ENCODE results near the gene POU4F1. TPM values are rescaled to one million over a fixed set of nuclear protein-coding genes. Genes with fewer than 3 reads are reported as not detected.
A peak's percentile ranks its signal among the peaks of the same experiment; 100 is the strongest.

POU4F1 gene
- total and polyA plus RNA-seq, 2 donors (not counting 3 experiments of a cell fraction or from before 2014, with no cell fraction given): 0.30 to 1.1 TPM

GRCh38 chr13:78631077-78631476 is 27.7 kb upstream of the POU4F1 start:
- H3K27me3 ChIP-seq (ENCODE audit: control insufficient read depth in 2 of 2, insufficient read depth in 2 of 2, low read length in 2 of 2): no peaks in the 10 kb centered on the region
- H3K9ac ChIP-seq (replicated peaks; ENCODE audit: extremely low read depth, insufficient read depth, low read length): no peak overlapping the region
- POLR2A ChIA-PET: no interaction called here
- dilution Hi-C loops (cut with MboI; ENCODE audit: extremely low pct_ligation_motif_present, low sequenced_read_pairs): no loop called here
- H3K27ac ChIP-seq (ENCODE audit: insufficient read depth, low read depth, low read length): no peak overlapping the region
- TF ChIP-seq, protein P1, sequence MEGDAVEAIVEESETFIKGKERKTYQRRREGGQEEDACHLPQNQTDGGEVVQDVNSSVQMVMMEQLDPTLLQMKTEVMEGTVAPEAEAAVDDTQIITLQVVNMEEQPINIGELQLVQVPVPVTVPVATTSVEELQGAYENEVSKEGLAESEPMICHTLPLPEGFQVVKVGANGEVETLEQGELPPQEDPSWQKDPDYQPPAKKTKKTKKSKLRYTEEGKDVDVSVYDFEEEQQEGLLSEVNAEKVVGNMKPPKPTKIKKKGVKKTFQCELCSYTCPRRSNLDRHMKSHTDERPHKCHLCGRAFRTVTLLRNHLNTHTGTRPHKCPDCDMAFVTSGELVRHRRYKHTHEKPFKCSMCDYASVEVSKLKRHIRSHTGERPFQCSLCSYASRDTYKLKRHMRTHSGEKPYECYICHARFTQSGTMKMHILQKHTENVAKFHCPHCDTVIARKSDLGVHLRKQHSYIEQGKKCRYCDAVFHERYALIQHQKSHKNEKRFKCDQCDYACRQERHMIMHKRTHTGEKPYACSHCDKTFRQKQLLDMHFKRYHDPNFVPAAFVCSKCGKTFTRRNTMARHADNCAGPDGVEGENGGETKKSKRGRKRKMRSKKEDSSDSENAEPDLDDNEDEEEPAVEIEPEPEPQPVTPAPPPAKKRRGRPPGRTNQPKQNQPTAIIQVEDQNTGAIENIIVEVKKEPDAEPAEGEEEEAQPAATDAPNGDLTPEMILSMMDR (IDR thresholded peaks at IDR 0.05; ENCODE audit: extremely low read depth in 1 of 2, insufficient read depth in 1 of 2, low read depth in 1 of 2, low read length in 2 of 2): no peak
- TF ChIP-seq MAX (IDR thresholded peaks at IDR 0.05; ENCODE audit: insufficient read depth, insufficient read length) (no peak), POLR2A (IDR thresholded peaks at IDR 0.05; ENCODE audit: low read depth, low read length) (no peak), EZH2 (IDR thresholded peaks at IDR 0.05; ENCODE audit: borderline replicate concordance, low read depth, low read length, severe bottlenecking) (no peak)
- FAIRE-seq (no peak), DNase-seq (ENCODE audit: low read depth, low spot score) (no peak)
- no peak overlapping the region for H2AFZ ChIP-seq (ENCODE audit: low read depth, low read length)
- H3K79me2 ChIP-seq (ENCODE audit: control insufficient read depth, insufficient read depth, low read length): no peaks in the 10 kb centered on the region
- intact Hi-C loops (cut with micrococcal nuclease): no loop called here
- H3K9me3 ChIP-seq (replicated peaks; ENCODE audit: control insufficient read depth, insufficient read depth, low read length): no peaks in the 10 kb centered on the region
- CTCF ChIA-PET: no interaction called here
- no peak overlapping the region for H3K4me2 ChIP-seq (ENCODE audit: insufficient read depth, low read length)
- no peaks in the 10 kb centered on the region for H3K9me1 ChIP-seq (replicated peaks; ENCODE audit: control insufficient read depth, extremely low read depth, insufficient read depth, low read length)
- no peaks in the 10 kb centered on the region for H3K4me1 ChIP-seq (ENCODE audit: control insufficient read depth, extremely low read depth, insufficient read depth, low read length)
- H3K4me3 ChIP-seq (replicated peaks in 1 of 3; ENCODE audit: insufficient read depth in 1 of 3, low read depth in 1 of 3, low read length in 3 of 3): no peak overlapping the region
- no TSS peak for BruUV-seq (replicated peaks)
- no peaks in the 10 kb centered on the region for H4K20me1 ChIP-seq (replicated peaks; ENCODE audit: control insufficient read depth, extremely low read depth, insufficient read depth, low read length)
- H3K36me3 ChIP-seq (ENCODE audit: control insufficient read depth in 2 of 2, extremely low read depth in 1 of 2, insufficient read depth in 2 of 2, low read length in 2 of 2): peaks cover 0 to 9% of the 10 kb centered on the region in 2 experiments

- no peaks in the 10 kb centered on the region for H4K20me1 ChIP-seq (replicated peaks; ENCODE audit: control insufficient read depth, extremely low read depth, insufficient read depth, low read length)
- no peak overlapping the region for H3K9ac ChIP-seq (replicated peaks; ENCODE audit: extremely low read depth, insufficient read depth, low read length)
- no peak for DNase-seq (ENCODE audit: low read depth, low spot score)
- H3K4me2 ChIP-seq (ENCODE audit: insufficient read depth, low read length): no peak overlapping the region
- peaks cover 2% of the 10 kb centered on the region for H3K79me2 ChIP-seq (ENCODE audit: control insufficient read depth, insufficient read depth, low read length)
- no peaks in the 10 kb centered on the region for H3K9me3 ChIP-seq (replicated peaks; ENCODE audit: control insufficient read depth, insufficient read depth, low read length)
- no peak overlapping the region for H3K27ac ChIP-seq (ENCODE audit: insufficient read depth, low read depth, low read length)
- ChIA-PET POLR2A (no interaction called here), CTCF (no interaction called here)
- no peak overlapping the region for H3K4me3 ChIP-seq (replicated peaks in 1 of 3; ENCODE audit: insufficient read depth in 1 of 3, low read depth in 1 of 3, low read length in 3 of 3)
- no peaks in the 10 kb centered on the region for H3K27me3 ChIP-seq (ENCODE audit: control insufficient read depth in 2 of 2, insufficient read depth in 2 of 2, low read length in 2 of 2)
- no peak for TF ChIP-seq FOS (IDR thresholded peaks at IDR 0.05; ENCODE audit: borderline replicate concordance, insufficient read depth, low read length)
- no peak for TF ChIP-seq EZH2 (IDR thresholded peaks at IDR 0.05; ENCODE audit: borderline replicate concordance, low read depth, low read length, severe bottlenecking)
- TF ChIP-seq POLR2AphosphoS5 (IDR thresholded peaks at IDR 0.05; ENCODE audit: insufficient read depth, low read depth, low read length): no peak
- TF ChIP-seq POLR2A (IDR thresholded peaks at IDR 0.05; ENCODE audit: low read depth, low read length): no peak
- no peak for TF ChIP-seq MAX (IDR thresholded peaks at IDR 0.05; ENCODE audit: insufficient read depth, insufficient read length)
- no peak for TF ChIP-seq GATA2 (IDR thresholded peaks at IDR 0.05; ENCODE audit: insufficient read depth, insufficient read length, low read depth, low read length)
- TF ChIP-seq MYC (IDR thresholded peaks at IDR 0.05; ENCODE audit: low read depth, low read length): no peak
- no peak for TF ChIP-seq JUN (IDR thresholded peaks at IDR 0.05; ENCODE audit: borderline replicate concordance, insufficient read depth, insufficient read length, low read depth)
- TF ChIP-seq, protein P1 (IDR thresholded peaks at IDR 0.05; ENCODE audit: extremely low read depth in 1 of 2, insufficient read depth in 1 of 2, low read depth in 1 of 2, low read length in 2 of 2): no peak
- peak; percentile 42 for FAIRE-seq
- H3K9me1 ChIP-seq (replicated peaks; ENCODE audit: control insufficient read depth, extremely low read depth, insufficient read depth, low read length): no peaks in the 10 kb centered on the region
- no peaks in the 10 kb centered on the region for H3K4me1 ChIP-seq (ENCODE audit: control insufficient read depth, extremely low read depth, insufficient read depth, low read length)
- H3K36me3 ChIP-seq (ENCODE audit: control insufficient read depth in 2 of 2, extremely low read depth in 1 of 2, insufficient read depth in 2 of 2, low read length in 2 of 2): peaks cover 0 to 9% of the 10 kb centered on the region in 2 experiments
- H2AFZ ChIP-seq (ENCODE audit: low read depth, low read length): no peak overlapping the region
- BruUV-seq (replicated peaks): no TSS peak
- dilution Hi-C loops (cut with MboI; ENCODE audit: extremely low pct_ligation_motif_present, low sequenced_read_pairs): no loop called here
- intact Hi-C loops (cut with micrococcal nuclease): no loop called here
These were observed 27.2 kb upstream of the POU4F1 start for GRCh38 chr13:78630511-78630910.
